Hematopoietic multipotent progenitor cell treated with erythropoietin and hydrocortisone succinate and interleukin-3 and kit ligand, for 17 days (in vitro differentiated cells): Measurements from ENCODE around the gene UBASH3A.

Experiments
- DNase-seq: peaks from one replicate; pipeline ENCODE4 v3.0.0-alpha.2; 2015; ENCODE audit warnings: low spot score

The UBASH3A gene

GRCh38 chr21:42431196-42431595 is 27.5 kb downstream of the UBASH3A start:
- DNase-seq, result no peak

GRCh38 chr21:42432695-42433094 is 29.0 kb downstream of the UBASH3A start:
- DNase-seq, result no peak

GRCh38 chr21:42433946-42434551 is 30.3 kb downstream of the UBASH3A start:
- peak; percentile 81 for DNase-seq

GRCh38 chr21:42434884-42435283 is 31.2 kb downstream of the UBASH3A start:
- no peak for DNase-seq

GRCh38 chr21:42435401-42435800 is 31.7 kb downstream of the UBASH3A start:
- no peak for DNase-seq

- DNase-seq, result no peak
These were observed 32.1 kb downstream of the UBASH3A start for GRCh38 chr21:42435833-42436232.

- DNase-seq, result no peak
These were observed 33.2 kb downstream of the UBASH3A start for GRCh38 chr21:42436914-42437313.

GRCh38 chr21:42437786-42438185 is 34.1 kb downstream of the UBASH3A start:
- DNase-seq, result no peak

- DNase-seq, result no peak
These were observed 34.9 kb downstream of the UBASH3A start for GRCh38 chr21:42438316-42439205.

GRCh38 chr21:42439284-42440186 is 35.8 kb downstream of the UBASH3A start:
- DNase-seq, result no peak

- DNase-seq, result no peak
These were observed 36.6 kb downstream of the UBASH3A start for GRCh38 chr21:42440187-42440792.

GRCh38 chr21:42441963-42442362 is 38.3 kb downstream of the UBASH3A start:
- no peak for DNase-seq

- no peak for DNase-seq
These were observed 39.6 kb downstream of the UBASH3A start for GRCh38 chr21:42443181-42443785.

GRCh38 chr21:42443876-42444744 is 40.4 kb downstream of the UBASH3A start:
- DNase-seq, result no peak

- DNase-seq, result no peak
These were observed 41.0 kb downstream of the UBASH3A start for GRCh38 chr21:42444745-42445059.

- no peak for DNase-seq
These were observed 41.6 kb downstream of the UBASH3A start for GRCh38 chr21:42445311-42445710.

GRCh38 chr21:42446531-42446930 is 42.8 kb downstream of the UBASH3A start:
- no peak for DNase-seq

- DNase-seq, result no peak
These were observed 43.5 kb downstream of the UBASH3A start for GRCh38 chr21:42447182-42447581.

- DNase-seq, result no peak
These were observed 44.0 kb downstream of the UBASH3A start for GRCh38 chr21:42447732-42448131.

GRCh38 chr21:42448686-42449085 is 45.0 kb downstream of the UBASH3A start:
- DNase-seq, result no peak

GRCh38 chr21:42451941-42452340 is 48.2 kb downstream of the UBASH3A start:
- no peak for DNase-seq
